GM12878 (cell line): ENCODE measurements around the gene FTO. TPM values are rescaled to one million over a fixed set of nuclear protein-coding genes. Genes with fewer than 3 reads are reported as not detected.

ENCODE experiments used
- ATAC-seq: fragments of 200-7000 bp; cut with Tn5 transposase; 3 replicates; pipeline ENCODE4 v1.9.1; 2020; ENCODE audit warnings: mild to moderate bottlenecking, moderate library complexity
- BruUV-seq: library from RNA; stranded (reverse); fragments of 400-500 nt; replicated peaks from 2 replicates; lab custom pipeline; 2021; lab: Mats Ljungman, UMichigan
- CTCF ChIA-PET: fragments of 300-600 bp; sonication (Branson Sonifier 250); formaldehyde crosslinking; extraction: SDS; loops from one replicate; lab custom pipeline; 2021; ENCODE audit warnings: inconsistent platforms; lab: Yijun Ruan, JAX
- POLR2A ChIA-PET: fragments of 350-600 bp; formaldehyde crosslinking; extraction: SDS; loops from one replicate; lab custom pipeline; 2021; ENCODE audit warnings: inconsistent platforms; lab: Charles Lee
- RAD21 ChIA-PET: fragments of 300-600 bp; sonication (Branson Sonifier 250); formaldehyde crosslinking; loops from one replicate; lab custom pipeline; 2023; ENCODE audit warnings: antibody characterized with exemption; ENCODE audit not compliant: unreplicated experiment; lab: Charles Lee
- SMC1A ChIA-PET: fragments of 300-600 bp; sonication (Branson Sonifier 250); formaldehyde crosslinking; loops from one replicate; lab custom pipeline; 2023; ENCODE audit not compliant: unreplicated experiment, uncharacterized antibody; lab: Charles Lee
- DNase-seq: peaks from one replicate; pipeline ENCODE4 v3.0.0-alpha.2; 2011; ENCODE audit warnings: low read depth, low spot score
- FAIRE-seq: peaks from 3 replicates; lab custom pipeline; 2011; peaks lifted over from hg19 to GRCh38; lab: Jason Lieb, UNC
- H2AFZ ChIP-seq: 2 replicates; pipeline ENCODE4 v1.6.0; 2011; ENCODE audit warnings: low read depth, low read length, control low read depth; ENCODE audit not compliant: control insufficient read depth
- H3K27ac ChIP-seq: 2 replicates; pipeline ENCODE4 v1.5.1; 2011; ENCODE audit warnings: control low read depth; ENCODE audit not compliant: control insufficient read depth, insufficient read depth
- H3K27me3 ChIP-seq, 2 experiments: replicated peaks in 1 of 2; 2 replicates each; pipeline versions ENCODE4 v1.6.0 to v1.6.1; 2011; ENCODE audit warnings: low read length in 1 of 2; ENCODE audit not compliant: control insufficient read depth in 2 of 2, insufficient read depth in 2 of 2
- H3K36me3 ChIP-seq, 2 experiments: 2 replicates each; pipeline ENCODE4 v1.5.1; 2011; ENCODE audit warnings: low read length in 1 of 2; ENCODE audit not compliant: control insufficient read depth in 2 of 2, insufficient read depth in 2 of 2
- H3K4me1 ChIP-seq: 2 replicates; pipeline ENCODE4 v1.6.1; 2011; ENCODE audit warnings: mild to moderate bottlenecking, low read length, moderate library complexity, mixed read lengths; ENCODE audit not compliant: control insufficient read depth, insufficient read depth
- H3K4me2 ChIP-seq: 2 replicates; pipeline ENCODE4 v1.6.0; 2011; ENCODE audit warnings: control low read depth; ENCODE audit not compliant: control insufficient read depth, insufficient read depth
- H3K4me3 ChIP-seq: fragments of 200-600 bp; sonication (generic); 2 replicates; pipeline ENCODE4 v1.5.1; 2016
- H3K79me2 ChIP-seq: 2 replicates; pipeline ENCODE4 v1.6.0; 2011; ENCODE audit warnings: low read length; ENCODE audit not compliant: control insufficient read depth, insufficient read depth
- H3K9ac ChIP-seq: 2 replicates; pipeline ENCODE4 v1.8.0; 2011; ENCODE audit warnings: low read length, control low read depth, mixed read lengths; ENCODE audit not compliant: control insufficient read depth, insufficient read depth
- H3K9me3 ChIP-seq: replicated peaks from 3 replicates; pipeline ENCODE4 v1.5.1; 2011; ENCODE audit warnings: mild to moderate bottlenecking, low read length; ENCODE audit not compliant: control insufficient read depth, insufficient read depth
- H4K20me1 ChIP-seq: 2 replicates; pipeline ENCODE4 v1.6.0; 2011; ENCODE audit not compliant: control insufficient read depth, insufficient read depth
- CBX3 ChIP-seq: fragments of 200-600 bp; sonication (generic); IDR thresholded peaks from 2 replicates; pipeline ENCODE4 v1.6.1; 2016; ENCODE audit warnings: low read depth, borderline replicate concordance
- GABPA ChIP-seq: IDR thresholded peaks from 2 replicates; pipeline ENCODE4 v1.6.1; 2014; ENCODE audit warnings: antibody characterized with exemption, low read depth, mild to moderate bottlenecking, inconsistent platforms
- IKZF2 ChIP-seq, 2 experiments: fragments of 450-650 bp; IDR thresholded peaks; 2 replicates each; pipeline ENCODE4 v1.6.1; 2017; ENCODE audit warnings: mild to moderate bottlenecking in 2 of 2, moderate library complexity in 2 of 2
- RUNX3 ChIP-seq: IDR thresholded peaks from 2 replicates; pipeline ENCODE4 v1.6.1; 2012; ENCODE audit warnings: low read length, inconsistent platforms
- SIN3A ChIP-seq: IDR thresholded peaks from 2 replicates; pipeline ENCODE4 v1.6.1; 2012; ENCODE audit warnings: low read depth, low read length, improper control_type of control experiment
- SREBF1 ChIP-seq: IDR thresholded peaks from 2 replicates; pipeline ENCODE4 v1.6.1; 2012; ENCODE audit warnings: mild to moderate bottlenecking, low read length
- ZNF274 ChIP-seq: IDR thresholded peaks from one replicate; pipeline ENCODE4 v1.8.0; 2011; ENCODE audit not compliant: insufficient read length, insufficient read depth
- WGBS: methylation state at CpG from one replicate; pipeline ENCODE4 v1.1.6; 2016; ENCODE audit warnings: low lambda C conversion rate; ENCODE audit not compliant: insufficient replicate concordance, insufficient coverage; ENCODE audit errors: missing lambda C conversion rate; 5-methylcytosine and 5-hydroxymethylcytosine counted together
- in situ Hi-C: fragments of 300-500 bp; cut with MboI; formaldehyde crosslinking; loops from 9 replicates; pipeline ENCODE4 v1.14.3; 2018; ENCODE audit warnings: mixed read lengths
- intact Hi-C: fragments of 100-400 bp; cut with micrococcal nuclease; formaldehyde crosslinking; loops from one replicate; pipeline ENCODE4 v1.14.2; 2022; ENCODE audit not compliant: unreplicated experiment
- polyA plus RNA-seq, 11 experiments: library from polyadenylated mRNA; depleted of rRNA in 4 of 11; unstranded in 6 of 11; stranded (reverse) in 5 of 11; fragments of >200 nt; fragmentation: Nextera tagmentation in 4 of 11; fragmentation: Illumina TruSeq in 1 of 11; extraction: Ambion mirVana in 4 of 11; extraction: Trizol in 1 of 11; gene quantifications; 1 replicate in 1 of 11; 2 replicates in 10 of 11; pipeline versions ENCODE4 v1.2.1 to v1.2.3, GENCODE V29; 2011 to 2016; ENCODE audit warnings: inconsistent platforms in 2 of 11, missing spikeins in 2 of 11, low read depth in 1 of 11
- total RNA-seq, 4 experiments: library from RNA; depleted of rRNA in 3 of 4; stranded (reverse); fragments of >200 nt in 3 of 4; fragmentation: Illumina TruSeq in 1 of 4; extraction: Trizol in 1 of 4; gene quantifications; 2 replicates each; pipeline versions ENCODE4 v1.2.1 to v1.2.3, GENCODE V29; 2013 to 2021
- TF ChIP-seq, protein P1 (sequence below): fragments of 450-650 bp; IDR thresholded peaks from 2 replicates; pipeline ENCODE4 v1.6.1; 2014; ENCODE audit warnings: mild to moderate bottlenecking

Gene FTO
- total and polyA plus RNA-seq, 10 of the 15 experiments (the other 5 are each of a cell fraction or from before 2014, with no cell fraction given) = 20.1 to 55.0 (median 47.0) TPM

DNA sequence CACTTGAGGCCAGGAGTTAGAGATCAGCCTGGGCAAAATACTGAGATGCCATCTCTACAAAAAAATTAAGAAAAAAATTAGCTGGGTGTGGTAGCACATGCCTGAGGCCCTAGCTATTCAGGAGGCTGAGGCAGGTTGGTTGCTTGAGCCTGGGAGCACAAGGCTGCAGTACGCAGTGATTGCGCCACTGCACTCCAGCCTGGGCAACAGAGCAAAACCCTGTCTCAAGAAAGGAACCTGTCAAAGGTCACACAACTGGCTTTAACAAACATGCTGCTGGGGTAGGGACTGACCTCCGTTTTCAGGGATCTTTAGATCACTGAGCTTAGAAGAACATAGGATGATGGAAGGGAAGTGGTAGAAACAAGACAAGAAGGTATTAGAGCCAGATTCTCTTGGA is 487.6 kb downstream of the FTO start:
- H3K9me3 ChIP-seq = no peaks in the 10 kb centered on the region; the same call in 2 of the 3 replicates
- no peak overlapping the region for H3K4me2 ChIP-seq
- H2AFZ ChIP-seq = no peak overlapping the region
- H3K9ac ChIP-seq = no peak overlapping the region
- CTCF ChIA-PET = no interaction called here
- H3K4me3 ChIP-seq = no peak overlapping the region
- POLR2A ChIA-PET = no interaction called here
- RAD21 ChIA-PET = no interaction called here
- H3K27ac ChIP-seq = no peak overlapping the region
- no peak for TF ChIP-seq SREBF1
- no peak for TF ChIP-seq GABPA
- no peak for TF ChIP-seq IKZF2 (IDR thresholded peaks at IDR 0.05)
- TF ChIP-seq SIN3A = no peak
- no peak for TF ChIP-seq ZNF274
- no peak for TF ChIP-seq RUNX3
- no peak for TF ChIP-seq CBX3
- TF ChIP-seq, protein P1, sequence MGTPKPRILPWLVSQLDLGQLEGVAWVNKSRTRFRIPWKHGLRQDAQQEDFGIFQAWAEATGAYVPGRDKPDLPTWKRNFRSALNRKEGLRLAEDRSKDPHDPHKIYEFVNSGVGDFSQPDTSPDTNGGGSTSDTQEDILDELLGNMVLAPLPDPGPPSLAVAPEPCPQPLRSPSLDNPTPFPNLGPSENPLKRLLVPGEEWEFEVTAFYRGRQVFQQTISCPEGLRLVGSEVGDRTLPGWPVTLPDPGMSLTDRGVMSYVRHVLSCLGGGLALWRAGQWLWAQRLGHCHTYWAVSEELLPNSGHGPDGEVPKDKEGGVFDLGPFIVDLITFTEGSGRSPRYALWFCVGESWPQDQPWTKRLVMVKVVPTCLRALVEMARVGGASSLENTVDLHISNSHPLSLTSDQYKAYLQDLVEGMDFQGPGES = no peak
- ATAC-seq (no peak), FAIRE-seq (no peak), DNase-seq (no peak)
- intact Hi-C loops = no loop called here
- no peaks in the 10 kb centered on the region for H3K27me3 ChIP-seq
- H4K20me1 ChIP-seq = no peaks in the 10 kb centered on the region
- WGBS = 46% methylated on average over 3 of the region's 3 CpGs
- SMC1A ChIA-PET = no interaction called here
- no peaks in the 10 kb centered on the region for H3K36me3 ChIP-seq
- no peaks in the 10 kb centered on the region for H3K79me2 ChIP-seq
- BruUV-seq = no TSS peak
- in situ Hi-C loops = no loop called here
- no peaks in the 10 kb centered on the region for H3K4me1 ChIP-seq
